HEK293 (cell line): Measurements from ENCODE around the gene MORN1.

ENCODE experiments used
- CTCF ChIP-seq: fragments of 450-650 bp; formaldehyde crosslinking; IDR thresholded peaks from 2 replicates; pipeline ENCODE4 v1.5.1; 2016; ENCODE audit warnings: missing biosample characterization, missing genetic modification characterization
- GLIS1 ChIP-seq: fragments of 450-650 bp; formaldehyde crosslinking; IDR thresholded peaks from 2 replicates; pipeline ENCODE4 v1.5.1; 2016; ENCODE audit warnings: missing biosample characterization, missing genetic modification characterization
- KLF1 ChIP-seq: fragments of 450-650 bp; formaldehyde crosslinking; IDR thresholded peaks from 2 replicates; pipeline ENCODE4 v1.5.1; 2016; ENCODE audit warnings: missing biosample characterization, missing genetic modification characterization
- RBAK ChIP-seq: fragments of 450-650 bp; formaldehyde crosslinking; IDR thresholded peaks from 2 replicates; pipeline ENCODE4 v1.5.1; 2016; ENCODE audit warnings: missing biosample characterization, missing genetic modification characterization
- ZNF184 ChIP-seq: fragments of 450-650 bp; IDR thresholded peaks from 2 replicates; pipeline ENCODE4 v1.5.1; 2018; ENCODE audit warnings: missing biosample characterization, mild to moderate bottlenecking, missing genetic modification characterization
- ZNF274 ChIP-seq, 2 experiments: fragments of 200-500 bp in 1 of 2; fragments of 450-650 bp in 1 of 2; sonication (Bioruptor generic) in 1 of 2; formaldehyde crosslinking in 1 of 2; IDR thresholded peaks; 2 replicates each; pipeline versions ENCODE4 v1.5.1 to v1.6.1; 2014 to 2016; ENCODE audit warnings: borderline replicate concordance in 1 of 2, inconsistent platforms in 1 of 2, low read length in 1 of 2, missing biosample characterization in 1 of 2, missing genetic modification characterization in 1 of 2
- ZNF600 ChIP-seq: fragments of 450-650 bp; formaldehyde crosslinking; IDR thresholded peaks from 2 replicates; pipeline ENCODE4 v1.5.1; 2016; ENCODE audit warnings: missing biosample characterization, missing genetic modification characterization
- ZNF677 ChIP-seq: fragments of 450-650 bp; IDR thresholded peaks from 2 replicates; pipeline ENCODE4 v1.5.0; 2018; ENCODE audit warnings: missing biosample characterization, mild to moderate bottlenecking, missing genetic modification characterization, moderate library complexity
- ZNF701 ChIP-seq: fragments of 450-650 bp; formaldehyde crosslinking; IDR thresholded peaks from 2 replicates; pipeline ENCODE4 v1.5.1; 2016; ENCODE audit warnings: missing biosample characterization, missing genetic modification characterization
- ZSCAN30 ChIP-seq: fragments of 450-650 bp; IDR thresholded peaks from 2 replicates; pipeline ENCODE4 v1.5.1; 2018; ENCODE audit warnings: missing biosample characterization, mild to moderate bottlenecking, missing genetic modification characterization, moderate library complexity
- TF ChIP-seq, protein P1 (sequence below): sonication (generic); formaldehyde crosslinking; IDR thresholded peaks from 2 replicates; pipeline ENCODE4 v1.8.1; 2022; ENCODE audit warnings: mild to moderate bottlenecking, moderate library complexity, missing genetic modification reagents

DNA sequence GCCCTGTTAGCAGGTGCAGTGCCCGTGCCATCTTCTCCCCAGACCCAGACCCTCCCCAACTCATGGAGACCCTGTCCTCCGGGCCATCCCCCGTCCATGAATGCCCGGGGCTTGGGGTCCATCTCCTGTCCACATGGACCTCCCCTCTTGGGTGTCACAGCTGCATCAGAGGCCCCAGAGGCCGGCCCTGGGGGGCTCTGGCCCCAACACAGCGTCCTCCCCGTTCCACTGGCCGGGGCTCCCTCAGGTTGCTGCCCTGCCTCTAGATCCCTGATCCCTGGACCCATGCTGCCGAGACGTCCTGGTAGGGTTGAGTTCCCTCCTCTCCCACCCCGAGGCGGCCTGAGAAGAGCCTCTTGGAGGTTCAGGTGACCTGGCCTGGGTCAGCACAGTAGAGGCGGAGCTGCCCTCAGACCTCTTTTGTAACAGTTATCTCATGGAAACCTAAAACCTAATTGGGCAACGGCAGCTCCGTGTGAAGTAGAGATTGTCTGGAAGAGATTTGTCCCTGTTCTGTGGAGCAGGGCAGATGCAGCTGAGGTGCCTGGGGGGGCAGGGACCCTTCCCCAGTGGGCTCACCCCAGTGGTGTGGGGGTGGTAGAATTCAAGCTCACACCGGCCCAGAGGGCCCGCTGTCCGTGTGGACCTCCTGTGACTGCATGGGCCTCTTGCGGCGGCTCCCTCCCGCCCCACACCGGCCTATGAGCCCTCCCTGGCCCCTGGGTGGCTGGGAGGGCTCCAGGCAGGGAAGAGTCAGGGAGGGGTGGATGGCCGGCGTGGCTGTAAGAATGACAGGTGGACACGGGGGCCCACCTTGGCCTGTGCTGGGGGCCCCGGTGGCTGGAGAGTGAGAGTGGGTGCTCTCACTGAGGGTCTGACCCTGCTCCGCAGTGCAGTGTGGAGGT, 107.1 kb downstream of the MORN1 start:
- TF ChIP-seq ZNF600 (no peak), ZSCAN30 (tag by site-specific recombination) (no peak), CTCF (no peak), ZNF677 (no peak), ZNF184 (tag by site-specific recombination) (no peak), RBAK (no peak), KLF1 (tag by site-specific recombination) (no peak), ZNF274 (IDR thresholded peaks at IDR 0.05; ENCODE audit: low read length) (no peak), ZNF274 (tag by site-specific recombination; IDR thresholded peaks at IDR 0.05; ENCODE audit: borderline replicate concordance) (no peak), ZNF701 (no peak), GLIS1 (no peak)
- TF ChIP-seq, protein P1, sequence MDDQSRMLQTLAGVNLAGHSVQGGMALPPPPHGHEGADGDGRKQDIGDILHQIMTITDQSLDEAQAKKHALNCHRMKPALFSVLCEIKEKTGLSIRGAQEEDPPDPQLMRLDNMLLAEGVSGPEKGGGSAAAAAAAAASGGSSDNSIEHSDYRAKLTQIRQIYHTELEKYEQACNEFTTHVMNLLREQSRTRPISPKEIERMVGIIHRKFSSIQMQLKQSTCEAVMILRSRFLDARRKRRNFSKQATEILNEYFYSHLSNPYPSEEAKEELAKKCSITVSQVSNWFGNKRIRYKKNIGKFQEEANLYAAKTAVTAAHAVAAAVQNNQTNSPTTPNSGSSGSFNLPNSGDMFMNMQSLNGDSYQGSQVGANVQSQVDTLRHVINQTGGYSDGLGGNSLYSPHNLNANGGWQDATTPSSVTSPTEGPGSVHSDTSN (CRISPR knock-in tag): no peak
